PC-3 (cell line): ENCODE results near the gene ZNHIT1. TPM values are rescaled to one million over a fixed set of nuclear protein-coding genes. Genes with fewer than 3 reads are reported as not detected.
"Not testable (repeated sequence)": the region's sequence is repeated elsewhere in the genome, so short reads cannot be mapped to it uniquely, and the experiment has no call there.

Experiments
- ATAC-seq: fragments of 200-7000 bp; cut with Tn5 transposase; 2 replicates; pipeline ENCODE4 v1.9.1; 2020; ENCODE audit warnings: mild to moderate bottlenecking, moderate library complexity
- BruUV-seq: library from RNA; stranded (reverse); fragments of 400-500 nt; replicated peaks from 2 replicates; lab custom pipeline; 2021; lab: Mats Ljungman, UMichigan
- CTCF ChIA-PET: fragments of 300-600 bp; sonication (Branson Sonifier 250); formaldehyde crosslinking; loops from one replicate; lab custom pipeline; 2022; ENCODE audit warnings: antibody characterized with exemption; lab: Charles Lee
- POLR2A ChIA-PET: fragments of 300-600 bp; sonication (Branson Sonifier 250); formaldehyde crosslinking; loops from one replicate; lab custom pipeline; 2022; ENCODE audit warnings: antibody characterized with exemption; ENCODE audit not compliant: unreplicated experiment; lab: Charles Lee
- DNase-seq: peaks from one replicate; pipeline ENCODE4 v3.0.0-alpha.2; 2015
- H2AFZ ChIP-seq: fragments of 300-600 bp; sonication (generic); 2 replicates; pipeline ENCODE4 v1.6.0; 2016; ENCODE audit warnings: antibody characterized with exemption, low read length
- H3F3A ChIP-seq: fragments of 300-600 bp; sonication (generic); one replicate; pipeline ENCODE4 v1.6.0; 2017; ENCODE audit warnings: antibody characterized with exemption, low read length, control low read depth, mild to moderate bottlenecking; ENCODE audit not compliant: unreplicated experiment
- H3K27ac ChIP-seq: fragments of 300-600 bp; sonication (generic); 2 replicates; pipeline ENCODE4 v1.5.1; 2016; ENCODE audit warnings: mild to moderate bottlenecking, low read length
- H3K27me3 ChIP-seq: fragments of 300-600 bp; sonication (generic); 2 replicates; pipeline ENCODE4 v1.6.1; 2016; ENCODE audit warnings: low read length, mixed read lengths
- H3K36me3 ChIP-seq: fragments of 300-600 bp; sonication (generic); 2 replicates; pipeline ENCODE4 v1.6.1; 2016; ENCODE audit warnings: low read depth, mixed run types, low read length, mixed read lengths
- H3K4me1 ChIP-seq: fragments of 300-600 bp; sonication (generic); 2 replicates; pipeline ENCODE4 v1.5.1; 2016; ENCODE audit warnings: low read length; ENCODE audit not compliant: insufficient read depth
- H3K4me2 ChIP-seq: fragments of 300-600 bp; sonication (generic); 2 replicates; pipeline ENCODE4 v1.6.0; 2016; ENCODE audit warnings: low read length
- H3K4me3 ChIP-seq: fragments of 300-600 bp; sonication (generic); 2 replicates; pipeline ENCODE4 v1.5.1; 2016; ENCODE audit warnings: mild to moderate bottlenecking, low read length, mixed read lengths
- H3K79me2 ChIP-seq: fragments of 300-600 bp; sonication (generic); 2 replicates; pipeline ENCODE4 v1.6.1; 2017; ENCODE audit warnings: low read length, mixed read lengths
- H3K9ac ChIP-seq: fragments of 300-600 bp; sonication (generic); 2 replicates; pipeline ENCODE4 v1.6.0; 2016; ENCODE audit warnings: mild to moderate bottlenecking, low read length
- H3K9me2 ChIP-seq: fragments of 300-600 bp; sonication (generic); replicated peaks from 2 replicates; pipeline ENCODE4 v1.6.1; 2016; ENCODE audit warnings: mixed run types, low read length, mixed read lengths
- H3K9me3 ChIP-seq: fragments of 300-600 bp; sonication (generic); 2 replicates; pipeline ENCODE4 v1.6.1; 2016; ENCODE audit warnings: low read length, mixed read lengths
- H4K20me1 ChIP-seq: fragments of 300-600 bp; sonication (generic); 2 replicates; pipeline ENCODE4 v1.6.1; 2016; ENCODE audit warnings: low read length, mixed read lengths
- EZH2 ChIP-seq: fragments of 300-600 bp; sonication (generic); IDR thresholded peaks from one replicate; pipeline ENCODE4 v1.6.1; 2017; ENCODE audit warnings: antibody characterized with exemption, mild to moderate bottlenecking, low read length; ENCODE audit not compliant: unreplicated experiment
- EZH2phosphoT487 ChIP-seq: fragments of 300-600 bp; sonication (generic); IDR thresholded peaks from 2 replicates; pipeline ENCODE4 v1.6.1; 2018; ENCODE audit warnings: mild to moderate bottlenecking, antibody characterized with exemption, low read length, borderline replicate concordance
- intact Hi-C: fragments of 100-400 bp; cut with micrococcal nuclease; formaldehyde crosslinking; loops from 2 replicates; pipeline ENCODE4 v1.9.0; 2023
- total RNA-seq: library from RNA; depleted of rRNA; stranded (reverse); fragments of >200 nt; gene quantifications from 2 replicates; pipeline ENCODE4 v1.2.3, GENCODE V29; 2014
- TF ChIP-seq, protein P1 (sequence below): fragments of 300-600 bp; sonication (generic); conservative IDR thresholded peaks from 2 replicates; pipeline ENCODE4 v1.5.1; 2017; ENCODE audit warnings: antibody characterized with exemption, low read depth, mild to moderate bottlenecking, low read length

ZNHIT1 gene
- total RNA-seq, 1 experiment from 2014 or later: 188 TPM

DNA sequence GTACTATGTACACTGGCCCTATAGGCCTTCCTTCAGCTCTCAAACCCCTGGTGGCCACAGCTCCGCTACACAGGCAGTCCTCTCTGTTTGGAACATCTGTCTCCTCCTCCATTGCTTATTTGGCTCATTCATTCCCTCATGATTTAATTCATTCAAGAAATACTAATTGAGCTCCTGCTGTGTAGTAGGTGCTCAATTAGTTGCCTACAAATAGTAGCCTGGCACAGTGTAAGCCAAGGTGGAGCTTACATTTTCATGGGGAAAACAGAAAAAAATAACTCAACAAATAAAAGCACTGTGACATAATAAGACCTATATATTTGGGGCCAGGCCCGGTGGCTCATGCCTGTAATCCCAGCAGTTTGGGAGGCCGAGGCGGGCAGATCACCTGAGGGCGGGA is 30.3 kb downstream of the ZNHIT1 start:
- ChIA-PET CTCF (interaction anchor here (1.2 kb wide), 1 partner anchor 35 kb away, joined by 5 read pairs; no protein-coding TSS in a partner anchor), POLR2A (interaction anchor here (0.6 to 0.7 kb wide), 2 partner anchors 31 to 53 kb away, joined by 3 to 4 read pairs; partner anchors contain the start of gene PLOD3)
- Histone ChIP-seq H3K4me3 (no peak overlapping the region), H3K27me3 (no peaks in the 10 kb centered on the region), H3K9me2 (no peaks in the 10 kb centered on the region), H3K79me2 (peaks cover 54% of the 10 kb centered on the region), H3K27ac (no peak overlapping the region), H3K36me3 (no peaks in the 10 kb centered on the region), H3K4me1 (peaks cover 13% of the 10 kb centered on the region), H3K4me2 (no peak overlapping the region), H4K20me1 (no peaks in the 10 kb centered on the region), H2AFZ (no peak overlapping the region), H3K9ac (no peak overlapping the region), H3K9me3 (no peaks in the 10 kb centered on the region), H3F3A (no peaks in the 10 kb centered on the region)
- BruUV-seq: no TSS peak
- intact Hi-C loops: no loop called here
- ATAC-seq: no peak
- DNase-seq: no peak
- TF ChIP-seq, protein P1, sequence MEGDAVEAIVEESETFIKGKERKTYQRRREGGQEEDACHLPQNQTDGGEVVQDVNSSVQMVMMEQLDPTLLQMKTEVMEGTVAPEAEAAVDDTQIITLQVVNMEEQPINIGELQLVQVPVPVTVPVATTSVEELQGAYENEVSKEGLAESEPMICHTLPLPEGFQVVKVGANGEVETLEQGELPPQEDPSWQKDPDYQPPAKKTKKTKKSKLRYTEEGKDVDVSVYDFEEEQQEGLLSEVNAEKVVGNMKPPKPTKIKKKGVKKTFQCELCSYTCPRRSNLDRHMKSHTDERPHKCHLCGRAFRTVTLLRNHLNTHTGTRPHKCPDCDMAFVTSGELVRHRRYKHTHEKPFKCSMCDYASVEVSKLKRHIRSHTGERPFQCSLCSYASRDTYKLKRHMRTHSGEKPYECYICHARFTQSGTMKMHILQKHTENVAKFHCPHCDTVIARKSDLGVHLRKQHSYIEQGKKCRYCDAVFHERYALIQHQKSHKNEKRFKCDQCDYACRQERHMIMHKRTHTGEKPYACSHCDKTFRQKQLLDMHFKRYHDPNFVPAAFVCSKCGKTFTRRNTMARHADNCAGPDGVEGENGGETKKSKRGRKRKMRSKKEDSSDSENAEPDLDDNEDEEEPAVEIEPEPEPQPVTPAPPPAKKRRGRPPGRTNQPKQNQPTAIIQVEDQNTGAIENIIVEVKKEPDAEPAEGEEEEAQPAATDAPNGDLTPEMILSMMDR: no peak
- TF ChIP-seq EZH2 (no peak), EZH2phosphoT487 (no peak)

DNA sequence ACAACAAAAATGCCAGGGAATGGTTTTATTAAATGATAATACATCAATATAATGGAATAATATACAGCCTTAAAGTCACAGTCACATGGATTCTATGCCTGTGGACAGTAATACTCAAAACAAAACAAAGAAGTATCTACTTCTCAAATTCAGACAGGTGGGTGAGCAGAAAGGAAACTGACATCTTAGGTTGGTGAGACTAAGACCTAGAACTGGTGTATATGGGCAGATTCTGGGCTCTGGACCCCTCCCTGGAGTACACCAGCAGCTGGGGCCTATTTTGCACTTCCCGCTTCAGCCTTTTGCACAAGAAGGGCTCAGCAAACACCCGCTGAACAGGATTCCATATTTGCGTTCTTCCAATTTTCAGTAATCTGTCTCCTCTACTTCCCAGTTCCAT is 32.4 kb downstream of the ZNHIT1 start:
- Histone ChIP-seq H3K4me3 (peak overlapping the region; percentile 99; the same call in 1 of the 2 replicates), H2AFZ (no peak overlapping the region), H3K27ac (no peak overlapping the region), H3F3A (no peaks in the 10 kb centered on the region), H3K79me2 (peaks cover 46% of the 10 kb centered on the region), H3K9ac (no peak overlapping the region), H3K36me3 (no peaks in the 10 kb centered on the region), H4K20me1 (no peaks in the 10 kb centered on the region), H3K4me1 (peaks cover 3% of the 10 kb centered on the region), H3K9me2 (no peaks in the 10 kb centered on the region), H3K4me2 (peak overlapping the region; percentile 90), H3K9me3 (no peaks in the 10 kb centered on the region), H3K27me3 (no peaks in the 10 kb centered on the region)
- POLR2A ChIA-PET: no interaction called here
- BruUV-seq: no TSS peak
- CTCF ChIA-PET: no interaction called here
- intact Hi-C loops: no loop called here
- TF ChIP-seq, protein P1: no peak
- TF ChIP-seq EZH2 (no peak), EZH2phosphoT487 (no peak)
- no peak for DNase-seq
- no peak for ATAC-seq

DNA sequence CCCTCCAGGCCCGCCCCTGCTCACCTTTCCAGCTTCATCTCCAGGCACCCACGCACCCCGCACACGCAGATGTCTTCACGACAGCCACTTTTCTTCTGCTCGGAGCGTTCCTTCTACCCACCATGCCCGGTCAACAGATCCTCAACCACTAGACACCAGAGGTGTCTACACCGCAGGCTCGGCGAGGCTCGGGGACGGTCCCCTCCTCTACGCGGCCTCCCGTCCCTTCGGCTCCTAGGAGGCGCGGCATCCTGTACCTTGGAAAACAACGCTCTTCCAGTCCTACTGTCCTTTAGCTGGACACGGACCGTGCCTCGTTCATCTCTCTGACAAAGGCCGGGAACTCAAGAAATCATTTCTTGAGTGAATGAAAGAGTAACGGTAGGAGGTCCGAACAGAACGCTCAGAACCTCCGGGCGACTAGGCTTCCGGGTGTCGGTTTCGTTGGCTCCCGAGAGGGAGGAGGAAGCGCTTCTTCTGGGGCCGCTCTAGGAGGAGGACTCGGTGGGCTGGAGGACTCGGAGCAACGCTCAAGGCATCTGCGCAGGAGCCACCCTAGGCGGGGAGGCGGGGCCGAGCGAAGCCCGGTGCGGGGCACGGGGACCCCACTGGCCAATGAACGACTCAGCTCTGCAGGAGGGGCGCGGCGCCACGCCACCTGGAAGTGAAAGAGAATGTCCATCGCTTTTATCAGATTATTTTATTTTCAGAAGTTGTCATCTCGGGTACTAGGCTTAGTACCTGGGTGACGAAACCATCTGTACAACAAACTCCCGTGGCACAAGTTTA is 34.1 kb downstream of the ZNHIT1 start:
- Histone ChIP-seq H3K9me2 (no peaks in the 10 kb centered on the region), H3K79me2 (peaks cover 38% of the 10 kb centered on the region), H3K27me3 (no peaks in the 10 kb centered on the region), H4K20me1 (no peaks in the 10 kb centered on the region), H3K4me2 (peak overlapping the region; percentile 90), H2AFZ (peak overlapping the region; percentile 91), H3K36me3 (no peaks in the 10 kb centered on the region), H3K4me1 (no peaks in the 10 kb centered on the region; the same call in 1 of the 2 replicates), H3F3A (no peaks in the 10 kb centered on the region), H3K4me3 (peak overlapping the region; percentile 99), H3K9ac (peak overlapping the region; percentile 86), H3K27ac (peak overlapping the region; percentile 49), H3K9me3 (no peaks in the 10 kb centered on the region)
- ChIA-PET POLR2A (interaction anchor here (0.5 to 0.7 kb wide), 3 partner anchors 35 to 823 kb away, joined by 3 to 9 read pairs (median 6); partner anchors contain the start of gene ZCWPW1), CTCF (interaction anchor here (1.0 to 3.6 kb wide), 3 partner anchors 8 to 35 kb away, joined by 4 to 15 read pairs (median 6); partner anchors contain the start of gene PLOD3)
- intact Hi-C loops: no loop called here
- DNase-seq (peak; percentile 97), ATAC-seq (peak; percentile 100)
- BruUV-seq: TSS peak; percentile 69
- no peak for TF ChIP-seq EZH2phosphoT487
- TF ChIP-seq, protein P1: no peak
- no peak for TF ChIP-seq EZH2

DNA sequence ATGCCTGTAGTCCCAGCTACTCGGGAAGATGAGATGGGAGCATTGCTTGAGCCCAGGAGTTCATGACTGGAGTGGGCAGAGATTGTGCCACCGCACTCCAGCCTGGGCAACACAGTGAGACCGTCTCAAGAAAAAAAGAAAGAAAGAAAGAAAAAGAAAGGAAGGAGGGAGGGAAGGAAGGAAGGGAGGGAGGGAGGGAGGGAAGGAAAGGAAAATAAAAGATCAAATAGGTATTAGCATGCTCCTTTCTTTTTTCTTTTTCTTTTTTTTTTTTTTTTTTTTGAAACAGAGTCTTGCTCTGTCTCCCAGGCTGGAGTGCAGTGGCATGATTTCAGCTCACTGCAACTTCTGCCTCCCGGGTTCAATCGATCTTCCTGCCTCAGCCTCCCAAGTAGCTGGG is 35.2 kb downstream of the ZNHIT1 start:
- H3K36me3 ChIP-seq, H3K27me3 ChIP-seq, H4K20me1 ChIP-seq, H3K9me3 ChIP-seq, ATAC-seq, H3K27ac ChIP-seq, H3K9me2 ChIP-seq, BruUV-seq, DNase-seq, H3K4me1 ChIP-seq, intact Hi-C loops, H3F3A ChIP-seq, H3K9ac ChIP-seq: not testable (repeated sequence)
- peak overlapping the region; percentile 91; the same call in 1 of the 2 replicates for H2AFZ ChIP-seq
- peak overlapping the region; percentile 99; the same call in 1 of the 2 replicates for H3K4me3 ChIP-seq
- H3K4me2 ChIP-seq: peak overlapping the region; percentile 77
- H3K79me2 ChIP-seq: peaks cover 34% of the 10 kb centered on the region
- CTCF ChIA-PET: interaction anchor here (1.0 to 3.6 kb wide), 2 partner anchors 9 to 30 kb away, joined by 4 to 15 read pairs; no protein-coding TSS in a partner anchor
- POLR2A ChIA-PET: interaction anchor here (0.6 kb wide), 1 partner anchor 12 kb away, joined by 5 read pairs; no protein-coding TSS in a partner anchor
